HG03432 (cell line): ENCODE data around the gene RNF217.
"Not testable (repeated sequence)": the region's sequence is repeated elsewhere in the genome, so short reads cannot be mapped to it uniquely, and the experiment has no call there.

Experiments
- ATAC-seq: cut with Tn5 transposase; IDR thresholded peaks from one replicate; pipeline ENCODE4 v1.9.1; 2021; ENCODE audit warnings: mild to moderate bottlenecking, moderate library complexity; ENCODE audit not compliant: unreplicated experiment

RNF217 gene

DNA sequence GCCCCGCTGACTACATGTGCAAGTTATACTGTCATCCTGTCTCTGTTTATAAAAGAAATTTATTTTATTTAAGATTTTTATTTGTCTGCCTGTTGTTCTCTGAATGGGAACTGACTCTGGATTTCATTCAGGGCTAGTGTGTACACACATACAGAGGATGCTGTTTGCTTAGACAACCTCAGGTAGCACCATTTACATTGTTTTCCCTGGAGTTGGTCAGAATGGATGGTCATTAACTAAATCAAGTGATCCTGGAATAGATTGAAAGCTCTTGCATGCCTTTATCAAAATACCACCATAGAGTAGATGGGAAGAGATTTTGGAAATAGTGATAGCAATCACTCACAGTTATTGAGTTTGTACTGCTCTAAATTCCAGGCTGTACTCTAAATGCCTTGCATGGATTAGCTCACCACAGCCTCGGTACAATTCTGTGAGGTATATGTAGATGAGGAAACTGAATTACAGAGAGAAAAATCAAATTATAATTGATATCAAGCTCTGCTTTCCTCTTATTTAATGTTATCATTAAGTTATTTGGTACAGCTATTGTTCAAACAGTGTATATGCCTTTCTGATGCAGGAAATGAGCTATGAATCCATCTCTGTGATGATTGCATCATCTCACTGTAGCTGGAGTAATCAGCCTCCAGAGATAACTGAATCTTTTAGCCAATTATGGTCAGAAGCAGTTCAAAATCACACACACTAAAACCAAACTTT, 51.9 kb downstream of the RNF217 start:
- ATAC-seq, result no peak

DNA sequence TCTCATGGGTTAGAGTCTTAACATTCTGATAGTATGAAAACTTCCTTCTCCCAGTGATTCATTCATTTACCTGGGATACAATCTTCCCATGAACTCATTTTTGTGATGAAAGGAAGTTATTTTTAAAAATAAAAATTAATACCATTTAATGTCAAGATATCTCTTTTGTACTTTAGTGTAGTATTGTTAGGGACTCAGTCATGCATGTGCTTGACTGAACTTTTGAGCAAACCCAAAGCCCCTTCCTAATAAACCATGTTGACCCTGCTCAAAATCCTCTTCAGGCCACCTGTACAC, 52.4 kb downstream of the RNF217 start:
- no peak for ATAC-seq

- no peak for ATAC-seq
These were observed 52.9 kb downstream of the RNF217 start for GRCh38 chr6:125015152-125015551.

- ATAC-seq, result no peak
These were observed 55.9 kb downstream of the RNF217 start for GRCh38 chr6:125018136-125018535.

GRCh38 chr6:125019281-125019680, 57.0 kb downstream of the RNF217 start:
- no peak for ATAC-seq

- no peak for ATAC-seq
These were observed 57.7 kb downstream of the RNF217 start for GRCh38 chr6:125019918-125020317.

- ATAC-seq, result no peak
These were observed 58.1 kb downstream of the RNF217 start for GRCh38 chr6:125020385-125020784.

DNA sequence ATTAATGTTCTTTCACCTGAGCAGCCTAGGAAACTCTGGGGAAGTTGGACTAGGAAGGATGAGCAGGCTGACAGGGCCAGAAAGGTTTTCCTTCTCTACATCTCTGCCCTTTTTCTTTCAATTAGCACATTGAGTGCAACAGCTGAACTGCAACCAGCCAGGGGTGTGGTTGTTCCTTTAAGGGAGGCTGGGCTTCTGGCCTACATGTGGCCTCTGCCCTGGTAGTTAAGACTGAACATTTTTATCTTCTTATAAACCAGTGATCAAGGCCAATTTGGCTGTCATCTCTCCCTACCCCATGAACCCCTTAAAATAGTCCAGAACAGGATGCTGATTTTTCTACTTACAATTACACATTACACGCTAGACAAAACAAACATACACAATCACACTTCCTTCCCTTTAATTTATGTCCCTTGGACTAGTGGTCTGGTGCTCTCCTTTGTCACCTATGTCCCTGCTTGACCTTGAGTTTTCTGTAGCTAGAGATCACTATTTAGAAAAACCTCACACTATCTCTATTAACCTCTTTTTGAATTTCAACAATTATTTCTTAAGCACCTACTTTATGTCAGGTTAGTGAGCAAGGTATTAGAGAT, 60.3 kb downstream of the RNF217 start:
- ATAC-seq, result no peak

DNA sequence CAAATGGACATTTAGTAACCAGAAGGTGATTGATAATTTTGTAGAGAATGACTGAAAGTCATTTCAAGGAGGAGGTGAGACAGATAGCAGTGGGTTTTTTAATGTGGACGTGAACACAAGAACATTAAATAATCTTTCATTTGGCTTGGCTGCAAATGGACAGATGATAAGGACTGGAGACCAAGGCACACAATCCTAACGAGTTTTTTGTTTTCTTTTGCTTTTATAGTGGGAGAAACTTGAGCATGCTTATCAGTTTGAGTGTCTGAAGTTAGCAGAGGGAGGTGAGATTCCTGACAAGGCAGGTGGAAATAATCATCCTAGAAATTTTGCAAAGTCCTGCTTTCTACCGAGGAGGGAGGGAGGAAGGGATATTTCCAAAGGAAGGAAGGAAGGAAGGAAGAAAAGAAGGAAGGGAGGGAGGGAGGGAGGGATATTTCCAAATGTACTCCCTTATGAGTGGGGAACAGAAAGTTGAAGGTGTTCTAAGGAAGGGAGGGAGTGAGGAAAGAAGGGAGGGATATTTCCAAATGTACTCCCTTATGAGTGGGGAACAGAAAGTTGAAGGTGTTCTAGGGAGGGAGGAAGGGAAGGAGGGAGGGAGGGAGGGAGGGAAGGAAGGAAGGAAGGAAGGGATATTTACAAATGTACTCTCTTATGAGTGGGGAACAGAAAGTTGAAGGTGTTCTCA, 63.1 kb downstream of the RNF217 start:
- ATAC-seq, result no peak

GRCh38 chr6:125027287-125027686, 65.0 kb downstream of the RNF217 start:
- ATAC-seq, result no peak

GRCh38 chr6:125030969-125031368, 68.7 kb downstream of the RNF217 start:
- ATAC-seq, result no peak

- ATAC-seq, result no peak
These were observed 69.1 kb downstream of the RNF217 start for GRCh38 chr6:125031385-125031784.

DNA sequence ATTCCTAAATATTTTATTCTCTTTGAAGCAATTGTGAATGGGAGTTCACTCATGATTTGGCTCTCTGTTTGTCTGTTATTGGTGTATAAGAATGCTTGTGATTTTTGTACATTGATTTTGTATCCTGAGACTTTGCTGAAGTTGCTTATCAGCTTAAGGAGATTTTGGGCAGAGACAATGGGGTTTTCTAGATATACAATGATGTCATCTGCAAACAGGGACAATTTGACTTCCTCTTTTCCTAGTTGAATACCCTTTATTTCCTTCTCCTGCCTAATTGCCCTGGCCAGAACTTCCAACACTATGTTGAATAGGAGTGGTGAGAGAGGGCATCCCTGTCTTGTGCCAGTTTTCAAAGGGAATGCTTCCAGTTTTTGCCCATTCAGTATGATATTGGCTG, 72.7 kb downstream of the RNF217 start:
- not testable (repeated sequence) for ATAC-seq

DNA sequence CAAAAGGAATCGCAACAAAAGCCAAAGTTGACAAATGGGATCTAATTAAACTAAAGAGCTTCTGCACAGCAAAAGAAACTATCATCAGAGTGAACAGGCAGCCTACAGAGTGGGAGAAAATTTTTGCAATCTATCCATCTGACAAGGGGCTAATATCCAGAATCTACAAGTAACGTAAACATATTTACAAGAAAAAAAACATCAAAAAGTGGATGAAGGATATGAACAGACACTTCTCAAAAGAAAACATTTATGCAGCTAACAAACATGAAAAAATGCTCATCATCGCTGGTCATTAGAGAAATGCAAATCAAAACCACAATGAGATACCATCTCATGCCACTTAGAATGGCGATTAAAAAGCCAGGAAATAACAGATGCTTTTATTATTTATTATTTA, 74.2 kb downstream of the RNF217 start:
- not testable (repeated sequence) for ATAC-seq

- no peak for ATAC-seq
These were observed 75.6 kb downstream of the RNF217 start for GRCh38 chr6:125037827-125038226.

GRCh38 chr6:125038925-125039324, 76.7 kb downstream of the RNF217 start:
- ATAC-seq, result no peak

GRCh38 chr6:125041740-125042459, 79.7 kb downstream of the RNF217 start:
- no peak for ATAC-seq

GRCh38 chr6:125044066-125044465, 81.8 kb downstream of the RNF217 start:
- no peak for ATAC-seq

DNA sequence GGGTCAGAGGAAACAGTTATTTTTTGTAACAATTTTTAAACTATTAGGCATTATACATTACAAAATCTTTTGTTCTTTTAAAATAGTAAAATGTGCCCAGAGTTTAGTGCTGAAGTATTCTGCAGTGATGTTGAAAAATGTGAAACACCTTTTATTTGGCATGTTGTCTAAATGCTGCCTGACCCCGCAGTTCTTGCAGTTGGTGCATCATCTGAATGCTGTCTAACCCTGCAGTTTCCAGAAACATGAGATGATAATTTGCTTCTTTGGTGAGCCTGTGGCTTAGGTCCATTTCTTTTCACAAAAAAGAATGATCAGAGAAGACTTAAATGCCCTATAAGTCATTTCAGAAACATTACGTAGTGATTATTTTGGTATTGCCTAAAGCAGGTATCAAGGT, 82.4 kb downstream of the RNF217 start:
- no peak for ATAC-seq

GRCh38 chr6:125046107-125046925, 84.1 kb downstream of the RNF217 start:
- ATAC-seq, result no peak

DNA sequence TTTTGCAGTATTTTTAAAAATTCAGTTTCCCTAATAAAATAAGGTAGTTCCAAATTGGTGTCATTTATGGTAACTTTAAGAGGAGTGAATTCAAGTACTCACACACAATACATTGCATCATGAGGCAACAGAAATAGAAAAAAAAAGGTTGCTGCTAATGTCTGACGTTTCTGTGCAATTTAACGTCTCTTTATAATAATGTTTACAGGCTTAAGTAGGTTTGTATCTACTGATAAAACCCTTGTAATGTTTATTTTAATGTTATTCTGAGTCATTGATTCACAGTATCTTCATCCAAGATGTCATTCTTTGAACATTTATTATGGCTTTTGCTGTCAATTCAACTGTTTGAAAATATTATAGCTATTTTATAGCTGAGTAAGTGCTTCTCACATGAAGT, 86.0 kb downstream of the RNF217 start:
- ATAC-seq, result no peak
